ENCODE measurements around the gene KCNQ1.

The KCNQ1 gene

DNA sequence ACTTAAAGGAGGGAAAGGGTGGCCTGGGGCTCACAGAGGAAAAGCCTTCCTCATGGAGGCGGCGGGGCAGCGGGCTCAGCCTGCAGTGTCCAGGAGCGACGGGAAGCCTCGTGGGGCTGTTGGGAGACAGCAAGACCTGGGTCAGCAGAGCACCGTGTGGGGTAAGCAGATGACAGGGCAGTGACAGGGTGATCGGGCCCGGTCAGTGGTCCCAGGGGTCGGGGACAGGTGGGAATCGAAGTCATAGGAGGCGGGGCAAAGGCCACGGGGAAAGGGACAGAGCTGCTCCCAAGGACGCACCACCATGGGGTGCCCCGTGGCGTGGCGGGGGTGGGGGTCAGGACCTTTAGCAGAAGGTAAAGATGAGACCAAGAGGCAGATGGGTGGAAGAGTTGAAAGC lies 390.9 kb downstream of the KCNQ1 start:
- no peaks in the 10 kb centered on the region for H3K9me3 ChIP-seq (ENCODE audit: insufficient read depth, low read length)
- no peaks in the 10 kb centered on the region for H3K9me2 ChIP-seq (replicated peaks; ENCODE audit: insufficient read depth, low read length)
- no peaks in the 10 kb centered on the region; the same call in 1 of the 2 replicates for H4K20me1 ChIP-seq (ENCODE audit: low read depth, low read length)
- no peak for TF ChIP-seq EZH2phosphoT487 (conservative IDR thresholded peaks at IDR 0.05; ENCODE audit: low read length)
- TF ChIP-seq, protein P1, sequence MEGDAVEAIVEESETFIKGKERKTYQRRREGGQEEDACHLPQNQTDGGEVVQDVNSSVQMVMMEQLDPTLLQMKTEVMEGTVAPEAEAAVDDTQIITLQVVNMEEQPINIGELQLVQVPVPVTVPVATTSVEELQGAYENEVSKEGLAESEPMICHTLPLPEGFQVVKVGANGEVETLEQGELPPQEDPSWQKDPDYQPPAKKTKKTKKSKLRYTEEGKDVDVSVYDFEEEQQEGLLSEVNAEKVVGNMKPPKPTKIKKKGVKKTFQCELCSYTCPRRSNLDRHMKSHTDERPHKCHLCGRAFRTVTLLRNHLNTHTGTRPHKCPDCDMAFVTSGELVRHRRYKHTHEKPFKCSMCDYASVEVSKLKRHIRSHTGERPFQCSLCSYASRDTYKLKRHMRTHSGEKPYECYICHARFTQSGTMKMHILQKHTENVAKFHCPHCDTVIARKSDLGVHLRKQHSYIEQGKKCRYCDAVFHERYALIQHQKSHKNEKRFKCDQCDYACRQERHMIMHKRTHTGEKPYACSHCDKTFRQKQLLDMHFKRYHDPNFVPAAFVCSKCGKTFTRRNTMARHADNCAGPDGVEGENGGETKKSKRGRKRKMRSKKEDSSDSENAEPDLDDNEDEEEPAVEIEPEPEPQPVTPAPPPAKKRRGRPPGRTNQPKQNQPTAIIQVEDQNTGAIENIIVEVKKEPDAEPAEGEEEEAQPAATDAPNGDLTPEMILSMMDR (IDR thresholded peaks at IDR 0.05; ENCODE audit: insufficient read depth, low read length, poor library complexity, severe bottlenecking): no peak
- no peaks in the 10 kb centered on the region for H3F3A ChIP-seq (ENCODE audit: insufficient read depth)
- no peak overlapping the region for H2AFZ ChIP-seq (ENCODE audit: low read depth, low read length, severe bottlenecking)
- H3K27ac ChIP-seq (ENCODE audit: low read depth, low read length): no peak overlapping the region
- H3K36me3 ChIP-seq (ENCODE audit: low read length): no peaks in the 10 kb centered on the region
- no peak overlapping the region for H3K9ac ChIP-seq (ENCODE audit: low read length)
- H3K27me3 ChIP-seq (ENCODE audit: low read length): no peaks in the 10 kb centered on the region
- H3K79me2 ChIP-seq (ENCODE audit: insufficient read depth, low read length): no peaks in the 10 kb centered on the region
- H3K4me2 ChIP-seq (ENCODE audit: low read depth, low read length, poor library complexity, severe bottlenecking): no peak overlapping the region
- H3K4me3 ChIP-seq (ENCODE audit: insufficient read depth, low read length, poor library complexity, severe bottlenecking): no peak overlapping the region

GRCh38 chr11:2836315-2837095 lies 391.7 kb downstream of the KCNQ1 start:
- Histone ChIP-seq H3K27me3 (ENCODE audit: low read length) (no peaks in the 10 kb centered on the region), H3K4me2 (ENCODE audit: low read depth, low read length, poor library complexity, severe bottlenecking) (no peak overlapping the region), H3K36me3 (ENCODE audit: low read length) (no peaks in the 10 kb centered on the region), H3K27ac (ENCODE audit: low read depth, low read length) (no peak overlapping the region), H2AFZ (ENCODE audit: low read depth, low read length, severe bottlenecking) (no peak overlapping the region), H3F3A (ENCODE audit: insufficient read depth) (no peaks in the 10 kb centered on the region), H3K9me3 (ENCODE audit: insufficient read depth, low read length) (no peaks in the 10 kb centered on the region), H3K9ac (ENCODE audit: low read length) (no peak overlapping the region), H3K9me2 (replicated peaks; ENCODE audit: insufficient read depth, low read length) (no peaks in the 10 kb centered on the region), H3K4me3 (ENCODE audit: insufficient read depth, low read length, poor library complexity, severe bottlenecking) (no peak overlapping the region), H4K20me1 (ENCODE audit: low read depth, low read length) (no peaks in the 10 kb centered on the region; the same call in 1 of the 2 replicates), H3K79me2 (ENCODE audit: insufficient read depth, low read length) (no peaks in the 10 kb centered on the region)
- no peak for TF ChIP-seq EZH2phosphoT487 (conservative IDR thresholded peaks at IDR 0.05; ENCODE audit: low read length)
- TF ChIP-seq, protein P1 (IDR thresholded peaks at IDR 0.05; ENCODE audit: insufficient read depth, low read length, poor library complexity, severe bottlenecking): no peak

GRCh38 chr11:2837096-2837601 lies 392.3 kb downstream of the KCNQ1 start:
- Histone ChIP-seq H3K4me2 (ENCODE audit: low read depth, low read length, poor library complexity, severe bottlenecking) (no peak overlapping the region), H3K79me2 (ENCODE audit: insufficient read depth, low read length) (no peaks in the 10 kb centered on the region), H3K4me3 (ENCODE audit: insufficient read depth, low read length, poor library complexity, severe bottlenecking) (no peak overlapping the region), H3K9me2 (replicated peaks; ENCODE audit: insufficient read depth, low read length) (no peaks in the 10 kb centered on the region), H4K20me1 (ENCODE audit: low read depth, low read length) (no peaks in the 10 kb centered on the region; the same call in 1 of the 2 replicates), H3K36me3 (ENCODE audit: low read length) (no peaks in the 10 kb centered on the region), H3F3A (ENCODE audit: insufficient read depth) (no peaks in the 10 kb centered on the region), H3K9me3 (ENCODE audit: insufficient read depth, low read length) (no peaks in the 10 kb centered on the region), H2AFZ (ENCODE audit: low read depth, low read length, severe bottlenecking) (no peak overlapping the region), H3K9ac (ENCODE audit: low read length) (no peak overlapping the region), H3K27ac (ENCODE audit: low read depth, low read length) (no peak overlapping the region), H3K27me3 (ENCODE audit: low read length) (no peaks in the 10 kb centered on the region)
- no peak for TF ChIP-seq EZH2phosphoT487 (conservative IDR thresholded peaks at IDR 0.05; ENCODE audit: low read length)
- TF ChIP-seq, protein P1 (IDR thresholded peaks at IDR 0.05; ENCODE audit: insufficient read depth, low read length, poor library complexity, severe bottlenecking): no peak
